ENCODE measurements around the gene SGPP1. TPM values are rescaled to one million over a fixed set of nuclear protein-coding genes. Genes with fewer than 3 reads are reported as not detected.

Gene SGPP1
- total RNA-seq, 1 experiment from 2014 or later: 20.8 TPM

GRCh38 chr14:63770187-63770807 lies 42.4 kb upstream of the SGPP1 start:
- H3K4me3 Mint-ChIP-seq (ENCODE audit: unreplicated experiment): no peak overlapping the region
- peak; percentile 65 for DNase-seq (ENCODE audit: unreplicated experiment)
- H3K27ac Mint-ChIP-seq (ENCODE audit: low read depth, unreplicated experiment): no peak overlapping the region
- peak; percentile 51 for TF ChIP-seq CTCF (IDR thresholded peaks at IDR 0.05; ENCODE audit: unreplicated experiment)
- H3K27me3 Mint-ChIP-seq (ENCODE audit: insufficient read depth, unreplicated experiment): no peaks in the 10 kb centered on the region
- no peaks in the 10 kb centered on the region for H3K36me3 Mint-ChIP-seq (ENCODE audit: insufficient read depth, unreplicated experiment)
- no TSS peak for BruUV-seq (replicated peaks)
- intact Hi-C loops (cut with micrococcal nuclease): loop anchor here (1.0 to 5.0 kb wide), 4 partner anchors 43 to 228 kb away; partner anchors contain the start of genes PPP2R5E, SGPP1 and WDR89
- POLR2A ChIA-PET: interaction anchor here (0.6 to 2.3 kb wide), 7 partner anchors 42 to 383 kb away, joined by 3 to 20 read pairs (median 4); partner anchors contain the start of genes PPP2R5E, SGPP1 and WDR89
- no peaks in the 10 kb centered on the region for H3K4me1 Mint-ChIP-seq (ENCODE audit: insufficient read depth, unreplicated experiment)
- H3K9me3 Mint-ChIP-seq (ENCODE audit: unreplicated experiment): no peaks in the 10 kb centered on the region
- CTCF ChIA-PET: interaction anchor here (0.6 to 4.9 kb wide), 37 partner anchors 9 to 1591 kb away, joined by 3 to 60 read pairs (median 5); partner anchors contain the start of gene SGPP1

- no TSS peak for BruUV-seq (replicated peaks)
- H3K36me3 Mint-ChIP-seq (ENCODE audit: insufficient read depth, unreplicated experiment): no peaks in the 10 kb centered on the region
- POLR2A ChIA-PET: no interaction called here
- H3K27ac Mint-ChIP-seq (ENCODE audit: low read depth, unreplicated experiment): no peak overlapping the region
- no peak for TF ChIP-seq CTCF (IDR thresholded peaks at IDR 0.05; ENCODE audit: unreplicated experiment)
- no peaks in the 10 kb centered on the region for H3K4me1 Mint-ChIP-seq (ENCODE audit: insufficient read depth, unreplicated experiment)
- intact Hi-C loops (cut with micrococcal nuclease): no loop called here
- H3K27me3 Mint-ChIP-seq (ENCODE audit: insufficient read depth, unreplicated experiment): no peaks in the 10 kb centered on the region
- CTCF ChIA-PET: interaction anchor here (0.6 kb wide), 1 partner anchor 137 kb away, joined by 3 read pairs; no protein-coding TSS in a partner anchor
- DNase-seq (ENCODE audit: unreplicated experiment): no peak
- no peaks in the 10 kb centered on the region for H3K9me3 Mint-ChIP-seq (ENCODE audit: unreplicated experiment)
- H3K4me3 Mint-ChIP-seq (ENCODE audit: unreplicated experiment): no peak overlapping the region
Measured at GRCh38 chr14:63766611-63767010, 38.7 kb upstream of the SGPP1 start.

- ChIA-PET CTCF (interaction anchor here (0.6 to 1.4 kb wide), 3 partner anchors 9 to 1602 kb away, joined by 3 read pairs; no protein-coding TSS in a partner anchor), POLR2A (no interaction called here)
- TF ChIP-seq CTCF (IDR thresholded peaks at IDR 0.05; ENCODE audit: unreplicated experiment): no peak
- no TSS peak for BruUV-seq (replicated peaks)
- Mint-ChIP-seq H3K27ac (ENCODE audit: low read depth, unreplicated experiment) (no peak overlapping the region), H3K4me1 (ENCODE audit: insufficient read depth, unreplicated experiment) (no peaks in the 10 kb centered on the region), H3K4me3 (ENCODE audit: unreplicated experiment) (no peak overlapping the region), H3K36me3 (ENCODE audit: insufficient read depth, unreplicated experiment) (no peaks in the 10 kb centered on the region), H3K9me3 (ENCODE audit: unreplicated experiment) (no peaks in the 10 kb centered on the region), H3K27me3 (ENCODE audit: insufficient read depth, unreplicated experiment) (no peaks in the 10 kb centered on the region)
- no peak for DNase-seq (ENCODE audit: unreplicated experiment)
- intact Hi-C loops (cut with micrococcal nuclease): no loop called here
Measured at GRCh38 chr14:63764620-63765139, 36.8 kb upstream of the SGPP1 start.

DNA sequence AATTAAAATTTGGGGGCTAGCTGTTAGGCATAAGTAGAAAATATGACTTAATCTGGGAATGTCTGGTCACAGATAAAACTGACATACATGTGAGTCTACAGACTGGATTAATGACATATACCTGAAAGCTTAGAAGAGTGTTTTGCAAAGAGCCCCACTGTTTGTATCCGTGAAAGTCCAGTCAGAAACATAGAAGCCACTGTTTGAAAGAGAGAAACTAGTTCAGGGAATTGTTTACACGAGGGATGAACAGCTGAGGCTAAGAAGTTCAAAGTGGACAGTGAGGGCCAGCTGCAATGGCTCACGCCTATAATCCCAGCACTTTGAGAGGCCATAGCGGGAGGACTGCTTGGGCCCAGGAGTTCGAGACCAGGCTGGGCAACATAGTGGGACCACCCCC lies 36.2 kb upstream of the SGPP1 start:
- DNase-seq (ENCODE audit: unreplicated experiment): no peak
- ChIA-PET CTCF (interaction anchor here (1.4 kb wide), 1 partner anchor 9 kb away, joined by 3 read pairs; no protein-coding TSS in a partner anchor), POLR2A (interaction anchor here (0.8 kb wide), 1 partner anchor 27 kb away, joined by 3 read pairs; no protein-coding TSS in a partner anchor)
- H3K4me3 Mint-ChIP-seq (ENCODE audit: unreplicated experiment): no peak overlapping the region
- H3K36me3 Mint-ChIP-seq (ENCODE audit: insufficient read depth, unreplicated experiment): no peaks in the 10 kb centered on the region
- BruUV-seq (replicated peaks): no TSS peak
- no peaks in the 10 kb centered on the region for H3K4me1 Mint-ChIP-seq (ENCODE audit: insufficient read depth, unreplicated experiment)
- no peak overlapping the region for H3K27ac Mint-ChIP-seq (ENCODE audit: low read depth, unreplicated experiment)
- no peaks in the 10 kb centered on the region for H3K9me3 Mint-ChIP-seq (ENCODE audit: unreplicated experiment)
- intact Hi-C loops (cut with micrococcal nuclease): no loop called here
- no peak for TF ChIP-seq CTCF (IDR thresholded peaks at IDR 0.05; ENCODE audit: unreplicated experiment)
- H3K27me3 Mint-ChIP-seq (ENCODE audit: insufficient read depth, unreplicated experiment): no peaks in the 10 kb centered on the region

All from MCF 10A (cell line).